Neuronal stem cell (in vitro differentiated cells): Measurements from ENCODE around the gene TMC1.
"Not testable (repeated sequence)": the region's sequence is repeated elsewhere in the genome, so short reads cannot be mapped to it uniquely, and the experiment has no call there.

Experiments used
- DNase-seq: peaks from one replicate; pipeline ENCODE4 v3.0.0-alpha.2; 2013; ENCODE audit warnings: low spot score
- H2AFZ ChIP-seq: one replicate; pipeline ENCODE4 v1.6.1; 2013; ENCODE audit warnings: mild to moderate bottlenecking, low read length, inconsistent platforms
- H2AK5ac ChIP-seq: 2 replicates; pipeline ENCODE4 v1.6.1; 2013; ENCODE audit warnings: low read depth, mild to moderate bottlenecking, inconsistent platforms, low read length, moderate library complexity, mixed read lengths
- H2BK120ac ChIP-seq: 2 replicates; pipeline ENCODE4 v1.6.1; 2013; ENCODE audit warnings: low read depth, mild to moderate bottlenecking, inconsistent platforms, low read length, moderate library complexity, mixed read lengths
- H2BK12ac ChIP-seq: one replicate; pipeline ENCODE4 v1.6.1; 2013; ENCODE audit warnings: low read length, inconsistent platforms
- H2BK15ac ChIP-seq: 2 replicates; pipeline ENCODE4 v1.6.1; 2013; ENCODE audit warnings: mild to moderate bottlenecking, low read length, inconsistent platforms, mixed read lengths
- H2BK5ac ChIP-seq: one replicate; pipeline ENCODE4 v1.6.1; 2013; ENCODE audit warnings: inconsistent platforms, mild to moderate bottlenecking, low read length, moderate library complexity
- H3K14ac ChIP-seq: one replicate; pipeline ENCODE4 v1.6.1; 2013; ENCODE audit warnings: low read length, inconsistent platforms
- H3K18ac ChIP-seq: 2 replicates; pipeline ENCODE4 v1.6.1; 2013; ENCODE audit warnings: low read length, inconsistent platforms
- H3K23ac ChIP-seq: 2 replicates; pipeline ENCODE4 v1.6.1; 2013; ENCODE audit warnings: low read depth, mild to moderate bottlenecking, mixed read lengths, low read length, inconsistent platforms; ENCODE audit not compliant: poor library complexity
- H3K27ac ChIP-seq: replicated peaks from 3 replicates; pipeline ENCODE4 v1.5.1; 2013; ENCODE audit warnings: low read length, inconsistent platforms
- H3K27me3 ChIP-seq, 3 experiments: 2 replicates each; pipeline ENCODE4 v1.6.1; 2013; ENCODE audit warnings: low read length in 3 of 3, mild to moderate bottlenecking in 2 of 3, inconsistent platforms in 1 of 3, low read depth in 1 of 3, mixed read lengths in 1 of 3, moderate library complexity in 1 of 3; ENCODE audit not compliant: control insufficient read depth in 3 of 3, insufficient read depth in 3 of 3
- H3K36me3 ChIP-seq, 2 donors: replicated peaks in 1 of 2; 2 replicates each; pipeline ENCODE4 v1.6.1; 2013; ENCODE audit warnings: low read length in 2 of 2; ENCODE audit not compliant: control insufficient read depth in 2 of 2, insufficient read depth in 2 of 2
- H3K4ac ChIP-seq: 2 replicates; pipeline ENCODE4 v1.6.1; 2013; ENCODE audit warnings: inconsistent platforms, mild to moderate bottlenecking, low read length, moderate library complexity
- H3K4me1 ChIP-seq, 2 donors: 1 replicate in 1 of 2; 2 replicates in 1 of 2; pipeline ENCODE4 v1.6.1; 2013; ENCODE audit warnings: low read length in 2 of 2, low read depth in 1 of 2; ENCODE audit not compliant: control insufficient read depth in 2 of 2, insufficient read depth in 1 of 2
- H3K4me2 ChIP-seq: one replicate; pipeline ENCODE4 v1.6.1; 2013; ENCODE audit warnings: mild to moderate bottlenecking, low read length, inconsistent platforms; ENCODE audit not compliant: insufficient read depth, poor library complexity, severe bottlenecking
- H3K4me3 ChIP-seq, 2 donors: 2 replicates each; pipeline ENCODE4 v1.5.1; 2013; ENCODE audit warnings: low read length in 2 of 2, mild to moderate bottlenecking in 2 of 2, inconsistent platforms in 1 of 2, moderate library complexity in 1 of 2
- H3K79me1 ChIP-seq: one replicate; pipeline ENCODE4 v1.6.1; 2013; ENCODE audit warnings: low read depth, mild to moderate bottlenecking, inconsistent platforms, low read length, moderate library complexity
- H3K9ac ChIP-seq: one replicate; pipeline ENCODE4 v1.6.1; 2013; ENCODE audit warnings: mild to moderate bottlenecking, low read depth, low read length, inconsistent platforms; ENCODE audit not compliant: poor library complexity
- H3K9me3 ChIP-seq, 2 donors: replicated peaks in 1 of 2; 2 replicates each; pipeline versions ENCODE3 to v1.6.1; 2013; ENCODE audit warnings: low read length in 2 of 2, mild to moderate bottlenecking in 2 of 2, inconsistent platforms in 1 of 2, low read depth in 1 of 2, mixed read lengths in 1 of 2, moderate library complexity in 1 of 2; ENCODE audit not compliant: control insufficient read depth in 2 of 2, insufficient read depth in 1 of 2
- H4K8ac ChIP-seq: one replicate; pipeline ENCODE4 v1.6.1; 2013; ENCODE audit warnings: low read depth, mild to moderate bottlenecking, inconsistent platforms, low read length, moderate library complexity
- H4K91ac ChIP-seq: one replicate; pipeline ENCODE4 v1.6.1; 2013; ENCODE audit warnings: low read length, low read depth, mild to moderate bottlenecking, inconsistent platforms; ENCODE audit not compliant: poor library complexity
- WGBS, 2 donors: extraction: QIAGEN DNeasy Blood & Tissue Kit; methylation state at CpG; one replicate each; pipeline ENCODE4 v1.1.7; 2013; ENCODE audit warnings: missing lambda C conversion rate in 2 of 2, mixed read lengths in 1 of 2; ENCODE audit not compliant: insufficient read length in 2 of 2, insufficient replicate concordance in 1 of 2; ENCODE audit errors: extremely low coverage in 2 of 2; 5-methylcytosine and 5-hydroxymethylcytosine counted together

The TMC1 gene

GRCh38 chr9:72800328-72800994, 279.1 kb downstream of the TMC1 start:
- H2BK120ac ChIP-seq, result no peak overlapping the region
- H3K4ac ChIP-seq, result no peak overlapping the region
- no peak overlapping the region for H3K14ac ChIP-seq
- no peak overlapping the region for H3K18ac ChIP-seq
- no peak overlapping the region for H2AFZ ChIP-seq
- H3K9me3 ChIP-seq, result peaks cover 0 to 3% of the 10 kb centered on the region in 2 donors
- no peak overlapping the region for H3K27ac ChIP-seq
- H3K4me3 ChIP-seq, result no peak overlapping the region
- no CpG with 5 or more reads among the region's 5 CpGs for WGBS, 2 donors
- no peak overlapping the region for H2BK12ac ChIP-seq
- no peak overlapping the region for H3K4me2 ChIP-seq
- no peaks in the 10 kb centered on the region for H3K36me3 ChIP-seq
- H3K23ac ChIP-seq, result no peak overlapping the region
- no peaks in the 10 kb centered on the region for H3K79me1 ChIP-seq
- no peak overlapping the region for H4K91ac ChIP-seq
- H2BK5ac ChIP-seq, result no peak overlapping the region
- no peaks in the 10 kb centered on the region for H3K4me1 ChIP-seq
- no peak overlapping the region for H2BK15ac ChIP-seq
- no peak overlapping the region for H4K8ac ChIP-seq
- H3K27me3 ChIP-seq, result no peaks in the 10 kb centered on the region
- H2AK5ac ChIP-seq, result no peak overlapping the region
- DNase-seq, result no peak
- no peak overlapping the region for H3K9ac ChIP-seq

- DNase-seq, result no peak
- H2BK12ac ChIP-seq, result no peak overlapping the region
- H3K4me1 ChIP-seq, result no peaks in the 10 kb centered on the region
- no peaks in the 10 kb centered on the region for H3K36me3 ChIP-seq
- no peak overlapping the region for H4K8ac ChIP-seq
- no peak overlapping the region for H2AFZ ChIP-seq
- H3K27ac ChIP-seq, result no peak overlapping the region
- H3K4me2 ChIP-seq, result no peak overlapping the region
- H2AK5ac ChIP-seq, result no peak overlapping the region
- H3K18ac ChIP-seq, result no peak overlapping the region
- H3K23ac ChIP-seq, result no peak overlapping the region
- H3K9ac ChIP-seq, result no peak overlapping the region
- no peak overlapping the region for H2BK120ac ChIP-seq
- H3K4ac ChIP-seq, result no peak overlapping the region
- no peak overlapping the region for H2BK15ac ChIP-seq
- WGBS, 2 donors, result no CpG with 5 or more reads among the region's 1 CpG
- no peak overlapping the region for H4K91ac ChIP-seq
- no peak overlapping the region for H3K4me3 ChIP-seq
- no peaks in the 10 kb centered on the region for H3K27me3 ChIP-seq
- no peak overlapping the region for H3K14ac ChIP-seq
- no peaks in the 10 kb centered on the region for H3K9me3 ChIP-seq
- no peak overlapping the region for H2BK5ac ChIP-seq
- no peaks in the 10 kb centered on the region for H3K79me1 ChIP-seq
Observed at GRCh38 chr9:72805238-72805637, 283.8 kb downstream of the TMC1 start.

- not testable (repeated sequence) for H3K27ac ChIP-seq, H3K36me3 ChIP-seq, H3K9ac ChIP-seq, H3K27me3 ChIP-seq, H2BK5ac ChIP-seq, H3K4ac ChIP-seq, H3K9me3 ChIP-seq, H2BK120ac ChIP-seq, H3K79me1 ChIP-seq, H3K4me2 ChIP-seq, H3K14ac ChIP-seq, H4K91ac ChIP-seq, H2AFZ ChIP-seq, H3K23ac ChIP-seq, H4K8ac ChIP-seq, DNase-seq, H3K4me3 ChIP-seq, H2BK12ac ChIP-seq, H2AK5ac ChIP-seq, H3K18ac ChIP-seq, H3K4me1 ChIP-seq, H2BK15ac ChIP-seq
- no CpG with 5 or more reads among the region's 35 CpGs for WGBS, 2 donors
Observed at GRCh38 chr9:72806313-72806809, 285.0 kb downstream of the TMC1 start.

DNA sequence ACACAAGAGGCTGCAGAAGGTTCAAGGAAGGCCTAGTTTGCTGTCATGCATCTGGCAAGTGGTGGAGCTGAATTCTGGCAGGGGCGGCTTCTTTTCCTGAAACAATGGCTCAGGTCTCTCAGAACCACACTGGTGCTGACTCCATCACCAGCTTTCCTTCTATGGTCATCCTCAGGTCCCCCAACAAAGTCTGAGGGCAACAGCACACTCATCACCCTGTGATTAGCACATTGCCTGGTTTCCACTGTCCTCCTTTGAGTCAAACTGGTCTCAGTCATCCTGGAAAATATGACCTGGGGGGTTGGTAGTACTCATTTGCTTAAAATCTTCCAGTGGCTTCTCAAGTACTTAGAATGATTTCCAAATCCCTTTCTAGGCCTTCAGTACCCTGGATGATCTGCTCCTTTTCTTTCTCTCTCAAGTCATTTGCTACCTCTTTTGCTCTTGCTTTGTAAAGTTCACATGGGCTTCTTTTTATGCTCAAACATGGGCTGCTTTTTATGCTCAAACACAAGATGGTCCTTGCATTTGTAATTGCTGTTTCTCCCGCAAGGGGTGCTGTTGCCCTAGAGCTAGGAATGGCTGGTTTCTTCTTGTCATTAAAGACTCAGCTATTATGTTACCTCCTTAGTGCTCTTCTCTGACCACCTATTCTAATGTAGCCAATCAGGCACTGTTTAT, 286.5 kb downstream of the TMC1 start:
- no peaks in the 10 kb centered on the region for H3K36me3 ChIP-seq
- H2BK120ac ChIP-seq, result no peak overlapping the region
- no peak overlapping the region for H3K23ac ChIP-seq
- no peak overlapping the region for H3K4me2 ChIP-seq
- no peaks in the 10 kb centered on the region for H3K9me3 ChIP-seq
- no peak overlapping the region for H3K27ac ChIP-seq
- no peak overlapping the region for H2BK15ac ChIP-seq
- H4K91ac ChIP-seq, result no peak overlapping the region
- no CpG with 5 or more reads among the region's 2 CpGs for WGBS, 2 donors
- no peak overlapping the region for H3K4ac ChIP-seq
- H3K18ac ChIP-seq, result no peak overlapping the region
- no peak overlapping the region for H3K4me3 ChIP-seq
- no peak overlapping the region for H2BK5ac ChIP-seq
- no peak overlapping the region for H2BK12ac ChIP-seq
- H2AK5ac ChIP-seq, result no peak overlapping the region
- no peak overlapping the region for H3K9ac ChIP-seq
- H2AFZ ChIP-seq, result no peak overlapping the region
- no peaks in the 10 kb centered on the region for H3K4me1 ChIP-seq
- no peak for DNase-seq
- no peak overlapping the region for H4K8ac ChIP-seq
- no peaks in the 10 kb centered on the region for H3K79me1 ChIP-seq
- H3K14ac ChIP-seq, result no peak overlapping the region
- H3K27me3 ChIP-seq, result no peaks in the 10 kb centered on the region
